Thyroid gland (tissue), 4 donors: ENCODE data around the gene SLC25A21.

ENCODE experiments used
- CTCF ChIP-seq, 6 experiments: fragments of 200-600 bp in 3 of 6; fragments of 450-650 bp in 3 of 6; sonication (generic) in 3 of 6; IDR thresholded peaks; one replicate each; pipeline ENCODE4 v1.5.1; 2016 to 2019; ENCODE audit warnings: antibody characterized with exemption in 6 of 6, mild to moderate bottlenecking in 2 of 6, inconsistent platforms in 1 of 6, moderate library complexity in 1 of 6
- POLR2A ChIP-seq, 2 donors: fragments of 450-650 bp; IDR thresholded peaks; one replicate each; pipeline ENCODE4 v1.6.1; 2017; ENCODE audit warnings: antibody characterized with exemption in 2 of 2, mild to moderate bottlenecking in 2 of 2, moderate library complexity in 1 of 2

- TF ChIP-seq CTCF (IDR thresholded peaks at IDR 0.05), result peak in 3 of 6 experiments; percentile 28 to 52 (median 33)
- TF ChIP-seq POLR2A (IDR thresholded peaks at IDR 0.05), result no peak
Measured at GRCh38 chr14:36747411-36748184, 424.8 kb downstream of the SLC25A21 start.
